ENCODE results near the gene PIAS4.
A peak's percentile ranks its signal among the peaks of the same experiment; 100 is the strongest.
"Not testable (repeated sequence)": the region's sequence is repeated elsewhere in the genome, so short reads cannot be mapped to it uniquely, and the experiment has no call there.

PIAS4 gene

GRCh38 chr19:3998667-3999412 lies 8.7 kb upstream of the PIAS4 start:
- DNase-seq (ENCODE audit: low spot score) = not testable (repeated sequence)

GRCh38 chr19:4000798-4001197 lies 6.7 kb upstream of the PIAS4 start:
- not testable (repeated sequence) for DNase-seq (ENCODE audit: low spot score)

GRCh38 chr19:4005436-4005835 lies 2.1 kb upstream of the PIAS4 start:
- not testable (repeated sequence) for DNase-seq (ENCODE audit: low spot score)

- DNase-seq (ENCODE audit: low spot score) = no peak
These were observed 452 bp downstream of the PIAS4 start for GRCh38 chr19:4007836-4008539.

- peak; percentile 48 for DNase-seq (ENCODE audit: low spot score)
These were observed 2.7 kb downstream of the PIAS4 start for GRCh38 chr19:4009990-4010807.

- DNase-seq (ENCODE audit: low spot score) = no peak
These were observed 3.2 kb downstream of the PIAS4 start for GRCh38 chr19:4010808-4011110.

GRCh38 chr19:4011430-4011829 lies 3.9 kb downstream of the PIAS4 start:
- not testable (repeated sequence) for DNase-seq (ENCODE audit: low spot score)

GRCh38 chr19:4012092-4012974 lies 4.8 kb downstream of the PIAS4 start:
- DNase-seq (ENCODE audit: low spot score) = no peak

GRCh38 chr19:4012975-4013634 lies 5.6 kb downstream of the PIAS4 start:
- no peak for DNase-seq (ENCODE audit: low spot score)

GRCh38 chr19:4013886-4014540 lies 6.5 kb downstream of the PIAS4 start:
- no peak for DNase-seq (ENCODE audit: low spot score)

GRCh38 chr19:4014541-4015491 lies 7.3 kb downstream of the PIAS4 start:
- no peak for DNase-seq (ENCODE audit: low spot score)

GRCh38 chr19:4015705-4016402 lies 8.3 kb downstream of the PIAS4 start:
- no peak for DNase-seq (ENCODE audit: low spot score)

- no peak for DNase-seq (ENCODE audit: low spot score)
These were observed 8.9 kb downstream of the PIAS4 start for GRCh38 chr19:4016486-4016885.

GRCh38 chr19:4016903-4017638 lies 9.5 kb downstream of the PIAS4 start:
- DNase-seq (ENCODE audit: low spot score) = no peak

GRCh38 chr19:4018140-4018613 lies 10.6 kb downstream of the PIAS4 start:
- DNase-seq (ENCODE audit: low spot score) = no peak

- DNase-seq (ENCODE audit: low spot score) = no peak
These were observed 11.4 kb downstream of the PIAS4 start for GRCh38 chr19:4018775-4019504.

GRCh38 chr19:4019578-4019977 lies 12.0 kb downstream of the PIAS4 start:
- no peak for DNase-seq (ENCODE audit: low spot score)
